NCI-H446 (cell line): ENCODE results near the gene APLNR.

Experiments
- DNase-seq, 2 experiments: peaks; one replicate each; lab custom pipeline; 2025; lab: John Stamatoyannopoulos, UW

APLNR gene

GRCh38 chr11:57251491-57252104 lies 14.5 kb upstream of the APLNR start:
- peak; percentile 16 to 35 for DNase-seq

- DNase-seq, result no peak
Measured at GRCh38 chr11:57251037-57251436, 14.0 kb upstream of the APLNR start.

- peak; percentile 60 to 69 for DNase-seq
Measured at GRCh38 chr11:57249384-57250319, 12.6 kb upstream of the APLNR start.

- DNase-seq, result peak; percentile 42 to 77
Measured at GRCh38 chr11:57248780-57249383, 11.8 kb upstream of the APLNR start.

- no peak for DNase-seq
Measured at GRCh38 chr11:57244911-57245310, 7.9 kb upstream of the APLNR start.

GRCh38 chr11:57241353-57241972 lies 4.4 kb upstream of the APLNR start:
- DNase-seq, result no peak

GRCh38 chr11:57240757-57241156 lies 3.7 kb upstream of the APLNR start:
- peak in 1 of 2 experiments; percentile 20 for DNase-seq

GRCh38 chr11:57240007-57240406 lies 3.0 kb upstream of the APLNR start:
- peak in 1 of 2 experiments; percentile 46 for DNase-seq

- no peak for DNase-seq
Measured at GRCh38 chr11:57239348-57239747, 2.3 kb upstream of the APLNR start.

GRCh38 chr11:57235761-57236703 lies 1.0 kb downstream of the APLNR start:
- no peak for DNase-seq

GRCh38 chr11:57233702-57234101 lies 3.3 kb downstream of the APLNR start:
- no peak for DNase-seq

- DNase-seq, result no peak
Measured at GRCh38 chr11:57231539-57232253, 5.4 kb downstream of the APLNR start.

GRCh38 chr11:57230791-57231538 lies 6.1 kb downstream of the APLNR start:
- DNase-seq, result no peak

GRCh38 chr11:57230316-57230715 lies 6.7 kb downstream of the APLNR start:
- DNase-seq, result no peak

- DNase-seq, result no peak
Measured at GRCh38 chr11:57228600-57228999, 8.4 kb downstream of the APLNR start.

- no peak for DNase-seq
Measured at GRCh38 chr11:57224537-57224936, 12.5 kb downstream of the APLNR start.

- no peak for DNase-seq
Measured at GRCh38 chr11:57224128-57224527, 12.9 kb downstream of the APLNR start.

GRCh38 chr11:57223601-57224000 lies 13.4 kb downstream of the APLNR start:
- DNase-seq, result no peak

GRCh38 chr11:57222239-57222638 lies 14.8 kb downstream of the APLNR start:
- no peak for DNase-seq
